HG02623 (cell line): ENCODE measurements around the gene ASF1B.

Experiments
- ATAC-seq: cut with Tn5 transposase; IDR thresholded peaks from one replicate; pipeline ENCODE4 v1.9.1; 2021; ENCODE audit warnings: moderate library complexity; ENCODE audit not compliant: unreplicated experiment

ASF1B gene

DNA sequence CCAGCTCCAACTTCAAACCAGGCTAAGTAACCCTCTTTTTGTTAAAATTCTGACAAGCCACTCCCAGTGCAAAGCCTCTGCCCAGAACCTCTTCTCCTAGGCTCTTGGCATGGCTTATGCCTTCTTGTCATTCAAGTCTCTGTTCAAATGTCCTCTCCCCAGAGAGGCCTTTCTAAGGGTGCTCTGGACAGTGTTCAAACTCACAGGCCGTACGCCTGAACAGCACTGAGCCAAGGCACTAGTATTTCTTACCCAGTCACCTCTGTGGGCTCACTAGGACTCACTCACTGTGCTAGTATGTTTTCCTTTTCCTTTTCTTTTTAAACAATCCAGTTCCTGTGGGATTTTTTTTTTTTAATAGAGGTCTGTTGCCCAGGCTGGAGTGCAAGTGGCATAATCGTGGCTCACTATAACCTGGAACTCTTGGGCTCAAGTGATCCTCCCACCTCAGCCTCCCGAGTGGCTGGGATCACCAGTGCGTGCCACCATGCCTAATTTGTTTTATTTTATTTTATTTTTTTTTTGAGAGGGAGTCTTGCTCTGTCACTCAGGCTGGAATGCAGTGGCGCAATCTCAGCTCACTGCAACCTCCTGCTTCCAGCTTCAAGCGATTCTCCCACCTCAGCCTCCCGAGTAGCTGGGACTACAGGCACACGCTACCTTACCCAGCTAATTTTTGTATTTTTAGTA is 2.3 kb upstream of the ASF1B start:
- ATAC-seq: no peak

DNA sequence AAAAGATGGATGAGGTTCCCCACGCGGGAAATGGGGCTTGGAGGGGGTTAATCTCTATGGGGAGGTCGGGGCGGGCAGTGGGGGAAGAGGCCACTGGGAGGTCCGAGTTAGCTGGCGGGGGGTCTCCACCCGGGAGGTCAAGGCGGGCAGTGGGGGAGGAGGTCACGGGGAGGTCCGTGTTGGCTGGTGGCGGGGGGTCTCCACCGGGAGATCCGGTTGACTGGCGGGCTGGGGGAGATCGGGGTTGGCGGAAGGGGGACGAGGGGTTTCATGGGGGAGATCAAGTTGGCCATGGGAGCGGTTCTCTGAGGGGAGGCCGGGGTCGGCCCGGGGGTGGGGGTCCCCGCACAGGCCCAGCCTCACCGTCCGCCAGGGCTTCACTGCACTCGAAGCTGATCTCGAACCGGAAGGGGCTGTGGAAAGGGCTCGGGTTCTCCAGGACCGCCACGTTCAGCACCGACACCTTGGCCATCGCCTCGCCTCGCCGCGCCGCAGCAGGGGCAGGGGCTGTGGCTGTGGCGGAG is 342 bp downstream of the ASF1B start:
- no peak for ATAC-seq

GRCh38 chr19:14135355-14135754 is 1.0 kb downstream of the ASF1B start:
- no peak for ATAC-seq

GRCh38 chr19:14127929-14128509 is 8.4 kb downstream of the ASF1B start:
- ATAC-seq: no peak

GRCh38 chr19:14127176-14127575 is 9.2 kb downstream of the ASF1B start:
- no peak for ATAC-seq

GRCh38 chr19:14122924-14123323 is 13.5 kb downstream of the ASF1B start:
- no peak for ATAC-seq

DNA sequence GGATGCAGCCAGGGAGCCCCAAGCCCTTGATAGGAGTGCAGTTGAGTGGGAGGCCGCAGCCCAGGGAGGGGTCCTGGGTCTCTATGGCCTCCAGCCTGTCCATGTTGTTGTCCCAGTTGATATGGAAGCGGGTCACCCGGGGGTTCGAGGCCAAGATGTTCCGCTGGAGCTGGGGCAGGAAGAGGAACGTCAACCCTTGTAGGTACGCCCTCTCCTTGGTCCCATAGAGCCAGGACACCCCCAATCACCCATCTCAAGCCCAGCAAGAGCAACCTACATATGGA is 15.9 kb downstream of the ASF1B start:
- ATAC-seq: no peak

GRCh38 chr19:14119644-14120496 is 16.5 kb downstream of the ASF1B start:
- ATAC-seq: no peak

DNA sequence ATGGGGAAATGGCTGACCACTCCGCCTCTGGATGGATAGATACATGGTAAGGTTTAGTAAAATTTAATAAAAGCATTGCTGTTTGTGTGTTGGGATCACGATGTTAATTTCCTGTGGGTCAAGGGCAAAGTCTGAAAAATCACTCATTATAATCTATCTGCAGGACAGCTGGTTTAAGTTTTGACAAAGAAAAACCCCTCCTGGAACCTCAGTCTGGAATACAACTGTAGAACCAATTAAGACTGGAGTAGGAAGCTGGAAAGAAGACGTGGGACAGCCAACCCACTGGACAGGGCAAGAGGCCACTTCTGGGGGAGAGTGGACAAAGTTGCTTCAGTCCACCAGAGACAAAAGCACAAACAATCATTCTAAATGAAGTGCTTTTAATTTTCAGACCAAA is 17.2 kb downstream of the ASF1B start:
- no peak for ATAC-seq

DNA sequence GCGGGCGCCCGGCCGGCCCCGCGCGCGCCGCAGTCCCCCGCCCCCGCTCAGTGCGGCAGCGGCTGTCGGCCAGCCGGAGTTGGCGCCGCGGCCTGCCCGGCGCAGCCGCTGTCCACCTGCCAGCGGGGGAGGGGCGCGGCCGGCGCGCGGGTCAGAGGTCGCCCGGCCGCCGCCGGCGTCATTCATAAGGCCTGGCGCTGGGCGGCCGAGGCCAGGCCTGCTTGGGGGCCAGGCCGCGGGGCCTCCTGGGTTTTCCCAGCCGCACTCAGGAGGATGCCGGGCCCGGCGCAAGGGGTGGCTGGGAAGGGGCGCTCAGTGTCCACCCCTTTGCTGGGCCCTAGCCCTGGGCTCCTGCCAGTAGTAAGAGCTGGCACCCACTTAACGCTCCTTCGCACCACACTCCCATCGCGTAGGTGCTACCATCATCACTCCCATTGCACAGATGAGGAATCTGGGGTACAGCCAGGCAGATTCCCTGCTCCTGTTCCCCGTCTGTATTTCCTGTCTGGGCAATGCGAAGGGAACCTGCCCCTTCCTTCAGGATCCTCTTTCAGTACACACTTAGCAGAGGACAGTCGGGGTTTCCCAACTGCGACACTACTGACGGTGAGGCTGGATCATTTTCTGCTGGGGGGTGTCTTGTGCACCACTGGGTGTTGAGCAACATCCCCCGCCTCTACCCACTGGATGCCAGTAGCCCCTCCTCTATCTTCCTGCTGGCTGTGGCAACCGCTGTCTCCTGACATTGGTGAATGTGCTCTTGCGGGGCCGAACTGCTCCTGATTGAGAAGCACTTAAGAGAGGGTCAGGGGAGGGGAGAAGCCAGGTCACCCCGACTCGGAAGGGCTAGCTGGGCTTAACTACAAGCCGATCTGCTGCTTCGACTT is 18.0 kb downstream of the ASF1B start:
- peak; percentile 27 for ATAC-seq

DNA sequence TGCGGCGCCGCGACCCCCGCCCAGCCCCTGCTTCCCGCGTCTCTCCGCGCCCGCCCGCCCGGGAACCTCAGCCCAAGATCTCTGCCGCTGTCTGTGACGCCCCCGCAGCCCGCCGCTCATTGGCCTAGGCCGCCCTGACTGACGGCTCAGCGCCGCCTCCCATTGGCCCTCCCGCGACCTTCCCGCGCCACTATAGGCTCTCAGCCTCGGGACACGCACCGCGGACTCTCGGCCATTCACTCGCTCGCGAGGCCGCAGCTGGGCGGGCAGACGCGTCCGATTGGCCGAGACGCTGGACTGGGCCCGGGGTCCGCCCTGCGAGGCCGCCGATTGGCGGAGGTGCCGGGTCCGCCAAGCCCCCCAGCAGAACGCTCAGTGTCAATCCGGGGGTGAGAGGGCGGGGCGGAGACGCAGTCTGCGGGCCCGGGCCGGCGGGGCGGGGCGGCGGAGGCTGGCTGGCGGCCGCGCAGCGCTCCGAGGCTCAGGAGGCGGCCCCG is 18.7 kb downstream of the ASF1B start, which contains the start of gene PRKACA:
Gene PRKACA (minus strand): TSS at position 95 of the 497 bp plus-strand sequence. CDS start 215 bp downstream, outside the sequence.
- ATAC-seq: peak; percentile 90

DNA sequence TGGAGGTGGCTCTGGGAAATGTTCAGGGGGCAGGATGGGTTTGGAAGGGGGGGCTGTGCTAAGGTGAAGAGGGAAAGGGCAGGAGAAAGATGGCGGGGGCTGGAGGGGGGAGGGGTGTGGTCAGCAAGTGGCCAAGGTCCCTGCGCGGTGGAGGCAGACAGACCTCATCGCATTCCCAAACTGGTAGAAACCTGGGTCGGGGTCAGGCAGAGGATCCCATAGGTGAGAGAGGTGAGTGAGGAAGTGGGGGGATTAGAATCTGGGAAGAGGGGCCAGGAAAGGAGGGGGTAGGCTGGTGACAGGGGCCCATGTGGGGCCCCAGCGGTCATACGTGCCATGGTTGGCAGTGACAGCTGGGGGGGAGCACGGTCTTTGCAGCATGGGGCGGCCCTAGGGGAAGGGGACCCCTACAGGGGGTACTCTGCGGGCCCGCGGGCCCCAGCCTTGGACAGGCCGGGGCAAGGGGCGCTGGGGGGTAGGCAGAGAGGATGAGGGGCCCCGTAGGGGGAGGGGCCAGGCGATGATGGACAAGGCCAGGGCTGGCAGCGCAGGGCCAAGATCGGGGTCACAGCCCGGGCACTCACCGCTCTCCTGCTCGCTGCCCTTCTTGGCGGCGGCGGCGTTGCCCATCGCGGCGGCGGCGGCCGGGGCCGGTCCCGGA is 19.3 kb downstream of the ASF1B start:
- ATAC-seq: peak; percentile 4

GRCh38 chr19:14116525-14116917 is 19.9 kb downstream of the ASF1B start:
- ATAC-seq: no peak

DNA sequence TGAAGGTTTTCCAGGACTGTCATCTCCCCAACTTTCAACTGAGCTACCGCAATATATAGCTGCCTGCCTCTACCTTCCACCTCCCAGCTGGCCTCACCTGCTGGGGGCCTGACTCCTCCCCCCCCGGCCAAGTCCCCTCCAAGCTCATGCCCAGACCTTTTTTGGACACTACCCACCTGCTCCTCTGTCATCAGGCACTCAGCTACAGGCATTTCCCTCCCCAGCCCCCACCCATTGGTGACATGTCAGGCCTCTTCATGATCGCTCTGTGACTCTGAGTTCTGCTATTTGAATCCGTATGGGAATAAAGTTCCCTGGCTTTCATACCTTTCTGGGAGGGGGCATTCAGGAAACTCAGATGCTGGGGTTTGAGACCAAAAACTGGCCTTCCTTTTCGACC is 20.6 kb downstream of the ASF1B start:
- no peak for ATAC-seq

DNA sequence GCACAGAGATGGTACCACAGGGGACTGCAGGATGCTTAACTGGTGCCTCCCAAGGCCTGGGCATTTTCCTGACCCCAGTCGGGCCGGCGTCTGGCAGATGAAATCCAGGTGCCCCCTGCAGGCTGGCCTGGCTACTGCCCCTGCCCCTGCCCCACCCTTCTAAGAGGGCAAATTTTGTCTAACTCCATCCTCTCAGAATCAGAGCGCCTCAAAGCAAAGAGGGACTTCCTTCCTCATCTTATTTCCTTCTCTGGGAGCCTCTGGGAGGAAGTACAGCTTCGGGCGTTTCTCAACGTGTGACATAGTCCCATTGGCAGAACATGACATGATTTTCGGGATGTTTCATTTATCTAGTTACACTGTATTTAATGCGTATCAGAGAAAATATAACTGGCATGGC is 21.5 kb downstream of the ASF1B start:
- ATAC-seq: no peak

GRCh38 chr19:14114439-14114838 is 21.9 kb downstream of the ASF1B start:
- no peak for ATAC-seq

- ATAC-seq: no peak
Measured at GRCh38 chr19:14113762-14114414, 22.5 kb downstream of the ASF1B start.

DNA sequence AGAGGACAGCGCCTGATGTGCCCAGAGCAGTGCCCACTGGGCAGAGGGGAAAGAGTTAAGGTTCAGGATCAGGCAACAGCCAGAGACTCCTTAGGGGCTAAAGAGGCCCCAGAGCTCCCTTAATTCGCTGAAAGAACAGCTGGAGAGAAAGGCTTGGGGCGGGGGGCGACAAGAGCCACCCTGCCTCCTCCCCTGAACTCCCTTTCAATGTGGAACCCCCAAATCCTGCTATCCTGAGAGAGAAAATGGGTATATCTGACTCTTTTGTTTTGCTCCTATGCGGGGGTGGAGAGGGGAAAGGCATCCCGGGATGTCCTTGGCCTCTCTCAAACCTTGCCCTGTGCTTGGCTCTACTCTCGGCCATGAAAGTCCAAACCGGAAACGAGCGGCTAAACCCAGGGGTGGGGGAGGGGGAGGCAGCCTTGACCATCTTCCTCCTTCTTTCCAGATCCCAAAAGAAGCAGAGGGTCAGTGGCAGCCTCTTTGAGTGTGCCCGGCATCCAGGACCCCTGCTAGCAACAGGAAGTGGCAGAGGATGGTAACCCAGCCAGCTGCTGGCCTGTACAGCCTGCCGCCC is 23.5 kb downstream of the ASF1B start:
- no peak for ATAC-seq

DNA sequence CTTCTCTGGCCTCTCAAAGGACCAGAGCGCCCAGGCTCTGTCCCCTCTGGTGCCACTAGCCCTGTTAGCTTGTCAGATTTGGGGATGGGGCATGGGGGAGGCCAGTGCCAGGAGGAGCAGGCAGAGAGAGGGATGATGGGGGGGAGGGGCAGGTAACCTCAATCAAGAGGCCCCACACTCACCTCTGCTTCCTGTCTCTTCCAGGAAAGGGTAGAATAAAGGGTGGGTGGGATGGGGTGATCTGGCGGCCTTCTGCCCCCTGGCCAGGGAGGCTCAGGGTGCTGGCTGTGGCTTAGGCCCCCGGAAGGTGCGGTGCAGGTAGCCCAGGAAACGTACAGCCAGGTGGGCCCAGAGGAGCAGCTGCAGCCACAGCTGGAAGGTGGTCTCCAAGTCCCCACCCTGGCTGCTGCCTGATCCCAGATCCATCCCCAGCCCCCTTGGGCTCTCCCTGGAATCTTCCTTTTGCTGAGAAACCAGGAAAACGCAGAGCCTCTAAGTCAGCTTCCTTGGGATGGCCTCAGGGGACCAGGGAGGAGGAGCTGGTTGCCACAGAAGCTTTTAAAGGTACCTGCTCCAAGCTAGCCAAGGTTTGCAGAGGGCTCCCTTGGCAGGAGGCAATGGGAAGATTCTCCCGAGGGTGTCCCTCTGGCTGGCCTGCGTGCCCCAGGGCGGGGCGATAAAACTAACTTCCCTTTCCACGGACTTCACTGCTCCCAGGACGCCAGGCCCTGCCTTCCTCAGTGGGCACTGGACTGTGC is 24.2 kb downstream of the ASF1B start:
- ATAC-seq: no peak
